COR-L47 (cell line): ENCODE results near the gene CACNA1A.

Experiments
- DNase-seq: peaks from one replicate; lab custom pipeline; 2025; lab: John Stamatoyannopoulos, UW

Gene CACNA1A

DNA sequence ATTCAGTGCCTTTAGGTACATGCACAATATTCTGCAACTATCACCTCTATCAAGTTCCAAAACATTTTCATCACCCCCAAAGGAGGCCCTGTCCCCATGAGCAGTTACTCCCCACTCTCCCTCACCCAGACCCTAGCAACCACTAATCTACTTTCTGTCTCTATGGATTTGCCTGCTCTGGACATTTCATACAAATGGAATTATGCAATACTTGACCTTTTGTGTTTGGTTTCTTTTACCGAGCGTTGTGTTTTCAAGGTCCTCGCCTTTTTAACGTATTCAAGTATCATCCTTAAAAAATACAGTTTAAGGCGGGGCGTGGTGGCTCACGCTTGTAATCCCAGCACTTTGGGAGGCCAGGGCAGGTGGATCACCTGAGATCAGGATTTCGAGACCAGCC lies 196.4 kb downstream of the CACNA1A start:
- DNase-seq, result no peak

DNA sequence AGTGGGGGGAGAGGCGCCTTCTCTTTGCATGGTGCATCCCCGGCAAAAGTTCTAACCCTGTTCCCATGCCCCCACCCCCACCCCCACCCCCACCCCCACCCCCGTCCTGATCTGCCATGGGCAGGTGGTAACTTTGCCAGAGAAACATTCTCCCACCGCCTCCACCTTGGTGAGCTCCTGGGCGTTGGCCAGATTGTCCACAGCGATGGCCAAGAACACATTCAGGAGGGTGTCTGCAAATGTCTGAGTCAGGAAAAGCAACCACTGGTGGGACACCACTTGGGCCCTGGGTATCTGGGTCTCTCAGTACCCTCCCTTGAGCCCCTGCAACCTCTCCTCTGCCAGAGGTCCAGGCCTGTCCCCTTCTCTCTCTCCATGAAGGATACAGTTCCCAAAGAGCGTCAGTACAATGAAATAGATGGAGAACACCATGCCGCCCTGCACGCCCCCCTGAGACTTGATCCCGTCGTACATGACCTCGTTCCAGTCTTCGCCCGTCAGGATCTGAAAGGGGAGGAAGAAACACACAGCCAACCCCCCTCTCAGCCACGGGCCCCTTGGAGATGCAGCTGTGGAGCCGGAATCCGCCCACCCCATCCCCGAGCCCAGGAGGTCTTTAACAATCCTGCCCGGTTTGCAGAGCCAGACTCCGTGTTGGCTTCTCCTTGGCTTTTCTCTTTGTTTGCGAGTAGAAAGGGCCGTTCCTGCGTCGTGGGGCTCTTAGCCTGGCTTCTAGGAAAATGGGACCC lies 202.7 kb downstream of the CACNA1A start:
- DNase-seq, result no peak

DNA sequence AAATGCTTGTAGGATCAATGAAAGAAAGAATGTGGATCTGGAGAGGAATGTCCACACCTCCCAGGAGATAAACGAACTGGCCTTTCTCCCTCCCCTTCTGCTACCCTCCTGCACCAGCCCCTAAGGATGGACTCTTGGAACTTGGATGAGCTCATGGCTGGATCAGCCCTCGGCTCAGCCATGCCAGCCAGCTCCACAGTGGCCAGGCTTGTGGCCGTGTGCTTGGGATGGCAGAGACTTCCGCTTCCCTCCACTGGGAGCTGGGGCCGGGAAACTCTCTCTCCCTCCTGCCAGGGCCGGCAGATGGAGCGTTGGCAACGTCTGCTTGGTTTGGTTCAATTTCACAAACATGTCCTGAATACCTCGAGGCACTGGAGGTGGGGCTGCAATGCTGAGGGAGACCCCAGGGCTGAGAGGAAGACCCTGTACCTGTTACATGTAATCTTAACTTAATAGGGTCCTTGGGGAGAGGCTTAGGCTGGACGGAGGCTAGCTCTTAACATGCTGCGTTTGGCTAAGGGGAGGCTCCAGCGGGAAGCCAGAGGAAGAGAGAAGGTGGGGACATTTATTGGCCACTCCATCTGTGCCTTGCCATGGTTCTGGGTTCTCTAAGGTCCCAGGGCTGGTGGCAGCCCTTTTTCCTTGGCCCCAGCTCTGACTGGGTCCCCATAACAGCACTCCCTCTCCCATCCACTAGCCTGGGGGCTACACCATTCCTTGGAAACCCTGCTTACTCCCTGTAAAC lies 203.6 kb downstream of the CACNA1A start:
- no peak for DNase-seq

DNA sequence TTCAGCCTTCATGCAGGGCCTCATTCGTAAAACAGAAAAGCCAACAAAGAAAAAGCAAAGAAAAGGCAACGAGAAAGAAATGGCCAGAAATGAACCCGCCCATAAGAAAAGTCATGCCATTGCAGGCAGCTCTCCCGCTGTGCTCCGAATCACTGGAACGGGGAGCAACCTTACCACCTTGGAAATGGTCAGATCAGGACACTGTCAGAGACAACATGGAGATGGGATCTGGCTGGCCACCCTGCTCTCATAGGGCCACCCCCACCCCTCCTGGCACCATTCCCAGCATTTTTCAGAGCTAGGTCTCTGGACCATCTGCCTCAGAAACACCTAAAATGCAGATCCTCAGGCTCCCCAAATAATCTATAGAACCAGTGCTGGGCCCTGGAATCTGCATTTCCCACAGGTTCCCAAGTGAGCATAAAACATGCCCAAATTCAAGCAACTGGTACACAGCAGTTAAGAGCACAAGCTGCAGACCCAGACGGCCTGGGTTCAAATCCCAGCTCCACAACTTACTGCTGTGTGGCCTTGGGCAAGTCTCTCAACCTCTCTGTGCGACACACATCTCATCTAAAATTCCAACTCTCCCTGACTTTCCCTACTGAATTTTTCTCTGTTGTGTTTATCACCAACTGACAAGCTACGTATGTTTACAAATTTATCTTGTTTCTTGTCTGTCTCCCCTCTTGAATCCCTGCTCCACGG lies 204.5 kb downstream of the CACNA1A start:
- no peak for DNase-seq

DNA sequence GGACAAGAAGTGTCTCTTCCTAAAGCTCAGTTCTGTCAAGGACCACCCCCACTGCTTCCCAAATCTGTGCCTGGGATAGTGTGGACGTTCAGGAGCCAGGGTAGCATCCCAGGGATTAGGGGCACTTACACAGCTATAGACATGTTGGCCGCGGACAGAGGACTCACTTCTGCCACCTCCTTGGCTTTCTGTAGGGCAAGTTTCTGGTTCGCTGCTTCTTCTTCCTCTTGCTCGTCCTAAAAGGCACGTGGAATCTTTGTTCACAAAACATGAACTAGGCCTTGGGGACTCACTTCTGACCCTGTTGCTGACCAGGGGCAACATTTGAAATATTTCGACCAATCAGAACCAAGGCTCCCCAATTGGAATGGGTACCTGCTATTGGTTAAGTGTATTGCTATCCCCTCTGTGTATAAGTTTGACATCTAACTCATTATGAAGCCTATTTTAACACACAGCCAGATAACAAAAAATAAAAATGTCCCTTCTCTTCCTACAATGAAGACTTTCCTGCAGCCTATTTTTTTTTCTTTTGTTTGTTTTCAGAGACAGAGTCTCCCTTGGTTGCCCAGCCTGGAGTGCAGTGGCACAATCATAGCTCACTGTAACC lies 205.8 kb downstream of the CACNA1A start:
- DNase-seq, result no peak

DNA sequence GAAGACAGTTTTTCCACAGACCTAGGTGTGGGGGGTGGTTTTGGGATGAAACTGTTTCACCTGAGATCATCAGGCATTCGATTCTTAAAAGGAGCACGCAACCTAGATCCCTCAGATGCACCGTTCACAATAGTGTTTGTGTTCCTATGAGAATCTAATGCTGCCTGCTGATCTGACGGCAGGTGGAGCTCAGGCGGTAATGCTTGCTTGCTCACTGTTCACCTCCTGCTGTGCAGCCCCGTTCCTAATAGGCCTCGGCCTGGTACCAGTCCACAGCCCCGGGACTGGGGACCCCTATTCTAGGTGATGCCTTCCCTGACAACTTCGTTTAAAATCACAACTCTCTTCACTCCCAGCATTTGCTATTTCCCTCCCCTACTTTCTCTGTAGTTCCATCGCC lies 206.4 kb downstream of the CACNA1A start:
- no peak for DNase-seq

DNA sequence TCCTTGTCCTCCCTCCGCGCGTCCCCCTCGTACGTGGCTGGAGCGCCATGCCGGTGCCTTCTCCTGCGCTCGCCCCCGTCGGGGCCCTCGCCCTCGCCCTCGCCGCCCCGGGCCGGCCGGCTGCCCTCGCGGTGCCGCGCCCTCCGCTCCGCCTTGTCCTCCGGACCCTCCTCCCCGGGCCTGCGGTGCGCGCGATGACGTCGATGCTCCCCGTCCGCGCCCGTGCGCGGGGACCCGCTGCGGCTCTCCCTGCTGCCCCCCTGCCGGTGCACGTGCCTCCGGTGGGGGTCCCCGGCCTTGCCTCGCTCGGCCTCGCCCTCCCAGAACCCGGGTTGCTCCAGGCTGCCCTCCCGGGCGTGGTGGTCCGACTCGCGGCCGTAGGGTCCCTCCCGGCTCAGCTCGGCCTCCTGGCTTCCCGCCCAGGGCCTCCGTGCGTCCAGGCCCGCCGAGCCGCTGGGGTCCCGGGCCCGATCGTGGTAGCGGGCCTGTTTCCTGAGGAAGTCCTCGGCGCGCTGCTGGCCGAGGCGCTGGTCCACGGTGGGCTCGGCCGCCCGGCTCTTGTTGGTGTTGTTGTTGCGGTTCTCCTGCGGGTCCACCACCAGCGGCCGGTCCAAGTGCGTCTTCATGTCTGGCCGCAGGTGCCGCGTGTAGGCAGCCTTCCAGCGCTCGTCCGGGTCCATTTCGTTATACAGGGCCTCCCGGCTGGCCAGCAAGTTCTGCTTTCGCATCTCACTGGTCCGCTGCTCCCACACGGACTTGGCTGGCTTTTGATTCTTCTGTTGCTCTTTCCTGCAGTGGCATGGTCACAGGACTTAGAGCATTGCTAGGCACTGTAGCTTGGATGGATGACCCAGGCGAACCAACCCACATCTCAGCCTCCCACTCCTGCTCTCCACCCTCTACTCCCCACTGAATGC lies 207.5 kb downstream of the CACNA1A start:
- no peak for DNase-seq

DNA sequence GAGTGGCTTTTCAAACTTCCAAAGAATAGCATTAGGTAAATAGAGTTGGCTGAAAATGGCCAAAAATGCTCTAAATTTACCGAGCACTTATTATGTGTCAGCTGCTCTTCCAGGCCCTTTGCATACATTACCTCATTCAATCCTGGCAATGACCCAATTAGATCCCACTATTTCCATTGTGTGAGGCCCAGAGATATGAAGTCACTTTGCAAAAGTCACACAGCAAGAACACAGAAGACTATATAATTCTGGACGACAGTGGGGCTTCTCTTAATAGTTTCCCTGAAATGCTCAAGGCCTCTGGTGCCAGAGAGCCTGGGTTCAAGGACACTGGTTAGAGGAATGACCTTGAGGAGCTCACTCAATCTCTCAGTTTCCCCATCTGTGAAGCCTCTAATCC lies 209.3 kb downstream of the CACNA1A start:
- DNase-seq, result no peak

DNA sequence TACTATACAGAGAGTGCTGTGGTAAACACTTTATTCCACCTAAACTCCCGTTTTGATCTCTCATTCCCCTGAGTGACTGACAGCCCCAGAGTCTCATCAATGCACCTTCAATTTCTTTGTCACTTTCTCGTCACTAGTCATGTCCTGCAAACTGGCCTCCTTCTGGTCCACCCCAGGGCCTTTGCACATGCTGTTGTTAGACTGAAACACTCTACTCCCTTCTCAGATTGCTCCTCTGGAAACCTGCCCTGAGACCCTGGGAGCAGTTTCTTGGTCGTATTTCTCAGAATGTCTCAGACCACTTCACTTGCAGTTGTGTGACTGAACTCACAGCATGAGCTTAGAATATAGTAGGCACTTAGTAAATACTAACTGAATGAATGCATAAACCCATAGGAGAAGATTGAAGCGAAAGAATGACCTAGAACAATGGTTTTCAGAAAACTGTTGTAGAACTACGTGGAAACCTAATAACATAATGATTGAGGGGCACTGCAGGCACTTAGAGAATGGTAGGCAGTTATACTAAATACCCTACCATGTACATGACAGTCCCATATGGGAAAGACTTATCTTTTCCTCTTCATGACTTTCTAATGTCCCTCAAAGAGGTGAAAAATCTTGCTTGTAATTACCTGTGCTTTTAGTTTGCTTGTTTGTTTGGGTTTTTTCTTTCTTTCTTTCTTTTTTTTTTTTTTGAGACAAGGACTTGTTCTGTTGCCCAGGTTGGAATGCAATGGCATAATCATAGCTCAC lies 211.3 kb downstream of the CACNA1A start:
- no peak for DNase-seq

DNA sequence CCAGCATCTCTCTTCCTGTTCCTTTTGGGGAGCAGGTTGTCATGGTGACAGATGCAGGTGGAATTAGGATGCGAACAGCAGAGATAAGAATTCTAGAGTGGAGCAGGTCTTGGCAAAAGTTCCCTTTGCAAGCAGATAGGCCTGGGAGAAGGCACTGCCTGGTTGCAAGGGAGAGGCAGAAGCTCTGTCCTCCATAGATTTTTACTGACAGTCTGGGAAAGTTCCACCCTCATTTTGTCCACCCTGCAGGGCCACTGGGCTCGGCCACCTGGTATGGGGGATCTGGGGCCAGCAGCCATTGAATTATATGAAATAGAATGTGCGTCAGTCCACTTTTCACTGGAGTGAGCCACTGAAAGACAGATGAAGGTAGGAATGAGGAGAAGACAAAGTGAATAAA lies 214.4 kb downstream of the CACNA1A start:
- no peak for DNase-seq

DNA sequence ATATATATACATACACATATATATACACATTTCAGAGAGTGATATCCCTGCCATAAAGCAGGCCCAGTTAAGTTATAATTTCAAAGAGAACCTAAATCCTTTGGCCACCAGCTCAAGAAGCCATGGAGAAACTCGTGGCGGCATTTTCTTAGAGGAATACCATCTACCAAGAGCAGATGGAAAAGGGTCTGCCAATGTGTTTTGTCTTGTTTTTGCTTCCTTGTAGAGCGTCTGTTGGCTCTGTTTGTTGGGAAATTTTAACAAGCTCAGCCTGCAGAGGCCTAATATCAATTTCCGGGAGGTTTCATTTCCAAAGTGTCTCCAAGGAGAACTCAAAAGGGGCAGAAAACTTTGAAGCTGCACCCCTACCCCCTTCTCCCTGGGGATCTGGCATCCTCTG lies 215.5 kb downstream of the CACNA1A start:
- no peak for DNase-seq

DNA sequence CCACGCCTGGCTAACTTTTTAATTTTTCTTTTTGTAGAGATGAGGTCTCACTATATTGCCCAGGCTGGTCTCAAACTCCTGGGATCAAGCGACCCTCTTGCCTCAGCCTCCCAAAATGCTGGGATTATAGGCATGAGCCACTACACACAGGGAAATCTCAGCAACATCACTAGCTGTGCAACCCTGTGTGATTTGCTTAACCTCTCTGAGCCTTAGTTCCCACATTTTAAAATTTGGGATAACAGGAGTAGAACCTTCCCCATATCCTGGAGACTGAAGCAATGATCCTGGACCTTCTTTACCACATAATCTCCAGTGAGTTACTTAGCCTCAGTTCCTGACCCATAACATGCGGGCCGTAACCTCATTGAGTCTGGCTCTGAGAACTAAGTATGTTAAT lies 217.0 kb downstream of the CACNA1A start:
- no peak for DNase-seq

DNA sequence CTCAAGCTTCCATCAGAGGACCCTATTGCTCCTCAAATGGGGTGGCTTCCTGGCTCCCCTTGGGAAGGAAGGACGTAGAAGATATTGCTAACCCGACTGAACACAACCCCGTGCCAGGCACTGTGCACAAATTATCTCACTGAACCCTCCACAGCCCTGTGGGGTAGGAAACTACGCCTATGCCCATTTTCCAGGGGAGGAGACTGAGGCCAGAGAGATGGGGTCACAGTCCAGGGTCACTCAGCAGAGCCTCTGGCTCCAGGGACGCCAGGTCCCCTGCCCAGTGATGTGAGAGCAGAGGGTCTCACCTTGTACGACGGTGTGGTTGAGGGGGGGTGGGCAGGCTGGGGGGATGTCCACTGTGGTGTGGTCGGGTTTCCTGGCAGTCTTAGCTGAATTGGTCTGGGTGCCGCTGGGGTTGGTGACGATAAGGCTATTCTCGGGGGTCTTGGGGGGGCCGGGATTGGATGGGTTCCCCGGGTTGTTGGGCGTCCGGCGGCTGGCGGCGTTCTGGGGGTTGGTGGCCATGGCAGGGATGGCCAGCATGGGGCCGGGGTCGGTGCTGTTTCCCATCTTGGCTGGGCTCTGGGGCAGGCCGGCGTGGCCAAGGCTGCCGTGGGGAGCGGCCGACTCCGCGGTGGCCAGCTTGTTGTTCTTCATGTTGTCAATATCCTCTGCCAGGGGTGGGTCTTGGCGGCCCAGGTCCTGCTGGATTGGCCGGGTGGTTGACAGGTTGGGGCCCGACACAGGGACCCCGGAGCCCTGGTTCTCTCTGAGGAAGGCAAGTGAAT lies 219.9 kb downstream of the CACNA1A start:
- no peak for DNase-seq

DNA sequence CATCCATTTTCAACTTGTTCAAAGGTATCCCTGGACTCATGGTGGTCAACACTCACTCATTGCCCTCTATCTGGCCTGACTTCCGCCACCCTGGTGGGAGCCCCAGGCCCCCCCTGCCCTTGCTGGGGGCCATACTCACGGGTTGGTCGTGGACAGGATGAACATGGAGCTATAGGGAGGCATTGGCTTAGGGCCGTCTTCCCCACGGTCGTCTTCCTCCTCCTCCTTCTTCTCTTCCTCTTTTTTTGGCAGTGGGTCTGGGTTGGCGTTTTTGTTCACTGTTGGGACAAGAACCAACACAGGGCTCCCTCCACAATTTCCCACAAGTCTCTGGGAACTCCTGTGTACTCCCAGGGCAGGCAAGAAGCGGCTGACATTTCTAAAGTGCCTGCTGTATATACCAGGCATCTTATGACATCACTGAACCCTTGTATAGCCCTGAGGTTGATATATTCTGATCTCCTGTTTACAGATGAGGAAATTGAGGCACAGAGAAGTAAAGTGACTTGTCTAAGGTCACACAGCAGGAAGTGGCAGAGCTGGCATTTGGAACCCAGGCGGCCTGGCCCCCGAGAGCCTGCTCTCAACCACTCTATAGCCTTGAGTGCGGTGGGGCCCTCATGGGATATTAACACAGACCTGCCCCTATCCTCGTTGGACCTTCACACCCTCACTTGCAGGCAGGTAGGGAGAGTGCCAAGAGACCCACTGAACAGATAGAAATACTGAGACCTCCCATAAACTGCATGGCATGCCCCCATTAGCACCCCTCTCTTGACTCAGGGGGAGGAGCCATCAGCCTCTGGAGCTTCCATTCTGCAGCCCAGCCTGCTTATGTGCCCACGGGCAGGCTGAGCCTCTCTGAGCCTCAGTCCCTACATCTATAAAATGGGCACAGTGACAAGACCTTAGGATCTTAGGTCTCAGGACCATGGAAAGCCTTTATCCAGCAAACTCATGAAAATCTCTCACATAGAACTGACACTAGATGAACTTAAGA lies 221.1 kb downstream of the CACNA1A start:
- DNase-seq, result no peak

DNA sequence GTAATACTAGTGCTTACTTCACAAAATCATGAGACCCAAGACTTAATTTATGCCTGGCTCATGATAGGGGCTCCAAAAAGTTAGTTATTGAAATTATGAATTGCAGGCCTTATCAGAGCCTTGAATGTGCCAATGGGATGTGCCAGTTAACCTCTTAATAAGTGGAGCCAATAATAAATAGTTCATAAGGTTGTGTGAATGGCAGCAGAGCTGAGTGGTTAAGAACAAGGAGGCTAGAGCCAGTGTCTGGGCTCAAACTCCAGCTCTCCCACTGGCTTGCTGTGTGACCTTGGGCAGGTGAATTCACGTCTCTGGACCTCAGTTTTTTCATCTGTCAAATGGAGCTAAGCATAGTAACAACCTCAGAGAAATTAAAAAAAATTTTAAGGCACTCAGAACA lies 222.4 kb downstream of the CACNA1A start:
- DNase-seq, result no peak

DNA sequence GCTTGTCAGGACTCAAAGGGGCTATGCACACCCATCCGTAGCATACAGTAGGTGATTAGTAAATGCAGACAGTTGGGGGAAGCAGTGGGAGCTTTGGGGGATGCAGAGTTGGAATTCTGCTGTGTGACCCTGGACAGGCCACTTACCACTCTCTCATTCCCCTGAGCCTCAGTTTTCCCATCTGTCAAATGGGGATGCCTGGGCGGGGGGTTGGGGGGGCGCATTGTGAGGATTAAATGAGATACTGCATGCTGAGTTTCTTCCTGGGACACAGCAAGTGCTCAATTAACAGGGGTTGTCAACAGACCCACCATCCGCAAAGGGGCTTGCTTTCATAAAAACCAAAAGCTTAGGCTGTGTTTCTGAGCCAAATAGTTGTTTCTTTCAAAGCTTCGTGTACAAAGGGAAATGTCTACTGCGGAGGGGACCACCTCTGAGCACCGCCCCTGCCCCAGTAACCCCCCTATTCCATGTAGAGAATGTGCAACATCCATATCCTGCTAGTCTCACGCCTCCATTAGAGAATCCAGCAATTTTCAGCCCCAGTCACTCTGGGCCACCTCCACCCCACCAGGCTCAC lies 223.7 kb downstream of the CACNA1A start:
- no peak for DNase-seq

DNA sequence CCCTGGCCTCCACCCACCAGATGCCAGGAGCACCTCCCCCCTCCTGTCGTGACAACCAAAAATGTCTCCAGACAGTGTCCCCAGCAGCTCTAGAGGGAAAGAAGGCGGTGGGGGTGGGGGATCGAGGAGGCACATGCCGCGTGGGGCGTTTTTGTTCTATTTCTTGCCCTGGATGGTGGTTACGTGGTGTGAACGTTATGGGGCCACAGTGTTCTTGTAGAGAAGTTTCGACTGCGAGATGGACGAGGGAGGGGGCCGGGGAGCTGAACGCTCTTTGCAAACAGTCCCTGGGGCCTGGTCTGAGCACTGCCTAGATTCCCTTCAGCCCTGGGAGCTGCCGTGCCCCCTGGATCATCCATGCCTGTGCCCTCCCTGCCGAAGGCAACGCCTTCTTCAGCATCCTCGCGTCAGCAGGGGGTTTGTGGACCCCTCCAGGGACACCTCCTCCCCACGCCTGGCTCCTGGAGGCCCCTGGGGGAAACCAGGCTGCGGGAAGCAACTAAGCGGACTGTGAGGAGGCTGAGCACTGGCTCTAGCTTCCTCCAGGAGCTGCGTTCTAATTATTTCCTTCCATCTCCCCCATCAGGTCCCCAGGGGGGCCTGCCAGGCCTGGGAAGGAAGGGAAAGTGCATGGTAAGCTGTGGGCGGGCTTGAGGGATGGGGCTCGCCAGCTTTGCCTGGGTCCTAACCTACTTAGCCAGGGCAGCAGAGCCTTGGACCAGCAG lies 224.6 kb downstream of the CACNA1A start:
- no peak for DNase-seq
